ENCODE data around the gene FLT3.
A peak's percentile ranks its signal among the peaks of the same experiment; 100 is the strongest.

Gene FLT3

DNA sequence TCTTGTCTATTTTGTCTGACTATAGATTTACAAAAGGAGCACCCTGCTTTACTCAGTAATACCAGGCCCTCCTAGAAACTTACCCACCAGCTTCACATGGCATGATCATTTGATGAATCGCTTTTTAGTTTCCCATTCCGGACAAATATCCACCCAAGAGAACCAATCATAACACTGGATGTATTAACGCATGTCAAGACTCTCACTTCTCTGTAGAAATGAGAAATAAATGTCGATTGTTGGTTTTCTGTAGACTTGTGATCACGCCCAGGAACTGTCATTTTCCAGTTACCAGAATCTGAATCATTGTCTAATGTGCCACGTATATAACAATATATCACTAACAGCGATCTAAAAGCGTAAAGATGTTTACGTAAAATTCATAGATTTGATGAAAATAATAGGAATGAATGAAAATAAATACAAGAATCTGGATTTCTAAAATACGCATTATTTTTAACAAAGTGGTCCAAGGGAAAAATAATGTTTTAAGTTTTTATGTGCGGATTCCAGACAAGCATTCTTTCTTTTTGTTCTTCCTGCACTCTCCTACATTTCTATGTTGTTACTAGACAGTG, 145.3 kb downstream of the FLT3 start:
- no peak for DNase-seq

GRCh38 chr13:27954406-27954851, 145.9 kb downstream of the FLT3 start:
- DNase-seq: peak; percentile 30

GRCh38 chr13:27953676-27954405, 146.5 kb downstream of the FLT3 start:
- peak; percentile 89 for DNase-seq
